Prostate gland (tissue), 2 donors: ENCODE results near the gene TSSK3. TPM values are rescaled to one million over a fixed set of nuclear protein-coding genes. Genes with fewer than 3 reads are reported as not detected.

ENCODE experiments used
- DNase-seq: peaks from one replicate; pipeline ENCODE4 v3.0.0-alpha.2; 2019; ENCODE audit warnings: low spot score
- H3K27ac ChIP-seq, 2 donors: fragments of 200-600 bp; sonication (generic); 2 replicates each; pipeline ENCODE4 v1.5.1; 2017 to 2019
- H3K27me3 ChIP-seq: fragments of 200-600 bp; sonication (generic); replicated peaks from 2 replicates; pipeline ENCODE4 v1.5.1; 2019; ENCODE audit not compliant: insufficient read depth
- H3K36me3 ChIP-seq, 2 donors: fragments of 200-600 bp; sonication (generic); 1 replicate in 1 of 2; 2 replicates in 1 of 2; pipeline versions ENCODE4 v1.5.1 to v1.8.1; 2017 to 2019
- H3K4me1 ChIP-seq: fragments of 200-600 bp; sonication (generic); replicated peaks from 2 replicates; pipeline ENCODE4 v1.5.1; 2019
- H3K4me3 ChIP-seq, 2 donors: fragments of 200-600 bp; sonication (generic); 2 replicates each; pipeline ENCODE4 v1.5.1; 2017 to 2019
- H3K9me3 ChIP-seq: fragments of 200-600 bp; sonication (generic); 2 replicates; pipeline ENCODE4 v1.5.1; 2017
- CTCF ChIP-seq, 4 experiments: fragments of 200-600 bp in 2 of 4; fragments of 450-650 bp in 2 of 4; sonication (generic) in 2 of 4; IDR thresholded peaks; 1 replicate in 3 of 4; 2 replicates in 1 of 4; pipeline ENCODE4 v1.5.1; 2016 to 2019; ENCODE audit warnings: antibody characterized with exemption in 4 of 4, mild to moderate bottlenecking in 2 of 4, moderate library complexity in 2 of 4
- POLR2A ChIP-seq: fragments of 450-650 bp; IDR thresholded peaks from one replicate; pipeline ENCODE4 v1.6.1; 2016; ENCODE audit warnings: antibody characterized with exemption, mild to moderate bottlenecking
- POLR2AphosphoS5 ChIP-seq: sonication (generic); formaldehyde crosslinking; IDR thresholded peaks from one replicate; pipeline ENCODE4 v1.6.1; 2017; ENCODE audit warnings: antibody characterized with exemption
- WGBS: methylation state at CpG from one replicate; pipeline ENCODE4 v1.1.5; 2018; 5-methylcytosine and 5-hydroxymethylcytosine counted together
- intact Hi-C: fragments of 100-400 bp; cut with DNase I; formaldehyde crosslinking; loops from one replicate; pipeline ENCODE4 v1.14.2; 2022
- total RNA-seq, 2 donors: library from RNA; depleted of rRNA; stranded (reverse); fragments of >200 nt; gene quantifications; one replicate each; pipeline ENCODE4 v1.1.0, GENCODE V29; 2016

TSSK3 gene
- total RNA-seq, 2 donors from 2014 or later: 7.0 TPM; not detected in 1

- peak overlapping the region; percentile 74 to 75 for H3K4me3 ChIP-seq
- peak; percentile 51 for DNase-seq
- H3K4me1 ChIP-seq: no peaks in the 10 kb centered on the region
- no peaks in the 10 kb centered on the region for H3K9me3 ChIP-seq
- peak; percentile 66 to 94 (median 74) for TF ChIP-seq CTCF (IDR thresholded peaks at IDR 0.05)
- no peak for TF ChIP-seq POLR2A
- no peak for TF ChIP-seq POLR2AphosphoS5
- H3K36me3 ChIP-seq: no peaks in the 10 kb centered on the region
- 22% methylated on average over 28 of the region's 28 CpGs for WGBS
- intact Hi-C loops: loop anchor here (5.0 kb wide), 1 partner anchor 109 kb away; no protein-coding TSS in a partner anchor
- no peaks in the 10 kb centered on the region for H3K27me3 ChIP-seq
- peak overlapping the region; percentile 93 for H3K27ac ChIP-seq
Observed at GRCh38 chr1:32350785-32351398, 11.4 kb upstream of the TSSK3 start.

- peak overlapping the region; percentile 93 for H3K27ac ChIP-seq
- under 1% methylated on average over 67 of the region's 75 CpGs for WGBS
- intact Hi-C loops: loop anchor here (5.0 kb wide), 1 partner anchor 109 kb away; no protein-coding TSS in a partner anchor
- H3K4me3 ChIP-seq: peak overlapping the region; percentile 74 to 75
- no peaks in the 10 kb centered on the region for H3K36me3 ChIP-seq
- peak; percentile 96 for DNase-seq
- TF ChIP-seq POLR2A (peak; percentile 91), CTCF (IDR thresholded peaks at IDR 0.05) (peak in 2 of 4 experiments; percentile 22 to 38), POLR2AphosphoS5 (peak; percentile 91)
- H3K4me1 ChIP-seq: no peaks in the 10 kb centered on the region
- no peaks in the 10 kb centered on the region for H3K9me3 ChIP-seq
- no peaks in the 10 kb centered on the region for H3K27me3 ChIP-seq
Observed at GRCh38 chr1:32351399-32352238, 10.7 kb upstream of the TSSK3 start.

GRCh38 chr1:32352239-32352745, 10.0 kb upstream of the TSSK3 start:
- intact Hi-C loops: loop anchor here (5.0 kb wide), 1 partner anchor 110 kb away; no protein-coding TSS in a partner anchor

GRCh38 chr1:32352831-32353383, 9.4 kb upstream of the TSSK3 start:
- no peaks in the 10 kb centered on the region for H3K4me1 ChIP-seq
- WGBS: 75% methylated on average over 2 of the region's 2 CpGs
- H3K4me3 ChIP-seq: no peak overlapping the region
- H3K27ac ChIP-seq: peak overlapping the region; percentile 15 to 45
- intact Hi-C loops: loop anchor here (5.0 kb wide), 1 partner anchor 111 kb away; no protein-coding TSS in a partner anchor
- no peaks in the 10 kb centered on the region for H3K36me3 ChIP-seq
- no peaks in the 10 kb centered on the region for H3K9me3 ChIP-seq
- H3K27me3 ChIP-seq: no peaks in the 10 kb centered on the region
- DNase-seq: no peak
- TF ChIP-seq CTCF (IDR thresholded peaks at IDR 0.05) (no peak), POLR2A (no peak), POLR2AphosphoS5 (no peak)

More at GRCh38 chr1:32352239-32352745, 10.0 kb upstream of the TSSK3 start:
- WGBS: 43% methylated on average over 6 of the region's 8 CpGs
- H3K9me3 ChIP-seq: no peaks in the 10 kb centered on the region
- no peak for TF ChIP-seq POLR2AphosphoS5
- TF ChIP-seq POLR2A: no peak
- TF ChIP-seq CTCF (IDR thresholded peaks at IDR 0.05): no peak
- H3K4me3 ChIP-seq: peak overlapping the region; percentile 74 to 75
- no peaks in the 10 kb centered on the region for H3K27me3 ChIP-seq
- H3K27ac ChIP-seq: peak overlapping the region; percentile 93
- H3K4me1 ChIP-seq: no peaks in the 10 kb centered on the region
- H3K36me3 ChIP-seq: no peaks in the 10 kb centered on the region
- DNase-seq: no peak
